ENCODE data around the gene ZNF609.
"Not testable (repeated sequence)": the region's sequence is repeated elsewhere in the genome, so short reads cannot be mapped to it uniquely, and the experiment has no call there.

The ZNF609 gene

DNA sequence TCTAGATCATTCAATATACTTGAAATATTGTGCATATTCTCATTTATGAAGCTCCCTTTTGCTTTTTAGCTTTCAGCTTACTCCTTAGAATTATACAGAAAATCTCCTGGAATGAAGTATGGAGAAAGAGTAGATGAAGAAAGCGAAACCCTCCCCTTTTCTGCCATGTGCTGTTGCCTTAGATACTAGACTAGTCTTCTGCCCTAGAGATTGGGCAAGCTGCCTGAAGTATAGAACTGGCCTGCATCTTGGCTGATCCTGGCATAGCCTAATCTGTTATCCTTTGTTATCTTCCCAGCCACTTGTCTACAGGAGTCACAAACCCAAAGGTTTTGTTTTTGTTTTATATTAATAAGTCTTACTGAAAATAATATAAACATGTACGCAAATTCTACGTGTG is 176.2 kb downstream of the ZNF609 start:
- Histone ChIP-seq H3K4me1 (ENCODE audit: control insufficient read depth, insufficient read depth, low read length, poor library complexity, severe bottlenecking) (peaks cover 27% of the 10 kb centered on the region), H3K9me3 (ENCODE audit: control insufficient read depth, low read length) (no peaks in the 10 kb centered on the region), H3K36me3 (ENCODE audit: control insufficient read depth, insufficient read depth, low read length) (peaks cover 19% of the 10 kb centered on the region), H3K27ac (ENCODE audit: low read depth, low read length, severe bottlenecking) (peak overlapping the region; percentile 97), H3K4me3 (ENCODE audit: extremely low read depth, insufficient read depth, low read length, poor library complexity, severe bottlenecking) (no peak overlapping the region)
- 100% methylated on average over 2 of the region's 3 CpGs for WGBS, 2 experiments (ENCODE audit: insufficient coverage in 2 of 2)

DNA sequence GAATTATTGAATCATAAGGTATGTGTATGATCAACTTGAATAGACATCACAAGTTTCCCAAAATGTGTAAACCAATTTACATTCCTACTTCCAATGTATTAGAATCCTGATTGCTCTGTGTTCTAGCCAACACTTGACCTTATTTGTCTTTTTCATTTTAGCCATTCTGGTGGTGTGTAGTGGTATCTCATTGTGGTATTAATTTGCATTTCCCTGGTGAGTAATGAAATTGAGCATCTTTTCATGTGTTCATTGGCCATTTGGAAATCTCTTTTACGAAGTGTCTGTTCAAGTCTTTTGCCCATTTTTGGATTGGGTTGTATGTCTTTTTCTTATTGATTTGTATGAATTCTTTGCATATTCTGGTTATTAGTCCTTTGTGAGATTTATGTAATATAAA is 177.0 kb downstream of the ZNF609 start:
- Histone ChIP-seq H3K27ac (ENCODE audit: low read depth, low read length, severe bottlenecking) (no peak overlapping the region), H3K36me3 (ENCODE audit: control insufficient read depth, insufficient read depth, low read length) (peaks cover 12% of the 10 kb centered on the region), H3K4me1 (ENCODE audit: control insufficient read depth, insufficient read depth, low read length, poor library complexity, severe bottlenecking) (peaks cover 27% of the 10 kb centered on the region), H3K4me3 (ENCODE audit: extremely low read depth, insufficient read depth, low read length, poor library complexity, severe bottlenecking) (no peak overlapping the region), H3K9me3 (ENCODE audit: control insufficient read depth, low read length) (no peaks in the 10 kb centered on the region)
- WGBS, 2 experiments (ENCODE audit: insufficient coverage in 2 of 2): no CpG with 5 or more reads among the region's 1 CpG

GRCh38 chr15:64639744-64640143 is 179.4 kb downstream of the ZNF609 start:
- not testable (repeated sequence) for H3K9me3 ChIP-seq (ENCODE audit: control insufficient read depth, low read length); H3K4me3 ChIP-seq (ENCODE audit: extremely low read depth, insufficient read depth, low read length, poor library complexity, severe bottlenecking); H3K27ac ChIP-seq (ENCODE audit: low read depth, low read length, severe bottlenecking); H3K36me3 ChIP-seq (ENCODE audit: control insufficient read depth, insufficient read depth, low read length)
- WGBS, 2 experiments (ENCODE audit: insufficient coverage in 2 of 2): no CpG with 5 or more reads among the region's 4 CpGs
- peaks cover 13% of the 10 kb centered on the region for H3K4me1 ChIP-seq (ENCODE audit: control insufficient read depth, insufficient read depth, low read length, poor library complexity, severe bottlenecking)

DNA sequence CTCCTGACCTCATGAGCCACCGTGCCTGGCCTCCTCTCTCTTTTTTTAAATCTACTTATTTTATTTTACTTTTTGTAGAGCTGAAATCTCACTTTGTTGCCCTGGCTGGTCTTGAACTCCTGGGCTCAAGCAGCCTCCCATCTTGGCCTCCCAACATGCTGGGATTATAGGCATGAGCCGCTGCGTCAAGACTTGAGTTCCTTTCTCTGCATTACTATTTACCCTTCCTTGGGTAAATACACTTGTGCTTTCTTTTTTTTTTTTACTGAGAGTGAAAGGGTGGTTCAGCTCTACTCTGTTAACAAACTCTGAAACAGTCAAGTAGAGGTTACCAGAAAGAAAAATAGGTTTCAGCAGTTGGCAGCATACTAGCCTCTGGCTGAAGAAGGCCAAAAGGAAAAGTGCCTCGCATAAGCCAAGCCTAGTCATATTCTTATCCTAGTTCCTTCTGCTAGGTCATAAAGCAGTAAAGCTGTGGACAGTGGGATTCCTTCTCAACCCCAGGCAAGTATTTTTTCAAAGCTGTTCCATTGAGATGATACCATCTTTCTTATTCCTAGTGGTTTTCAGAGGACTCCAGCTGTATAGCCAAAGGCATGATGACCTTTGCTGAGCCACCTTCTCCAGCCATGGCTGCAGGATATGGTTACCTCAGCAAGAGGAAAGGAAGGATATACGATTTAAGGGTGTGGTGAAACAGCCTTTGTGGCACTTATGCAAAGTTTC is 179.9 kb downstream of the ZNF609 start:
- Histone ChIP-seq H3K9me3 (ENCODE audit: control insufficient read depth, low read length) (no peaks in the 10 kb centered on the region), H3K4me1 (ENCODE audit: control insufficient read depth, insufficient read depth, low read length, poor library complexity, severe bottlenecking) (peaks cover 7% of the 10 kb centered on the region), H3K4me3 (ENCODE audit: extremely low read depth, insufficient read depth, low read length, poor library complexity, severe bottlenecking) (no peak overlapping the region), H3K27ac (ENCODE audit: low read depth, low read length, severe bottlenecking) (no peak overlapping the region), H3K36me3 (ENCODE audit: control insufficient read depth, insufficient read depth, low read length) (peaks cover 6% of the 10 kb centered on the region)
- 80% methylated on average over 1 to 2 of the region's 5 CpGs for WGBS, 2 experiments (ENCODE audit: insufficient coverage in 2 of 2)

- no peak overlapping the region for H3K4me3 ChIP-seq (ENCODE audit: extremely low read depth, insufficient read depth, low read length, poor library complexity, severe bottlenecking)
- WGBS, 2 experiments (ENCODE audit: insufficient coverage in 2 of 2): 100% methylated on average over 2 of the region's 3 CpGs
- no peaks in the 10 kb centered on the region for H3K4me1 ChIP-seq (ENCODE audit: control insufficient read depth, insufficient read depth, low read length, poor library complexity, severe bottlenecking)
- H3K9me3 ChIP-seq (ENCODE audit: control insufficient read depth, low read length): no peaks in the 10 kb centered on the region
- H3K27ac ChIP-seq (ENCODE audit: low read depth, low read length, severe bottlenecking): no peak overlapping the region
- no peaks in the 10 kb centered on the region for H3K36me3 ChIP-seq (ENCODE audit: control insufficient read depth, insufficient read depth, low read length)
These were observed 182.5 kb downstream of the ZNF609 start for GRCh38 chr15:64642875-64643274.

DNA sequence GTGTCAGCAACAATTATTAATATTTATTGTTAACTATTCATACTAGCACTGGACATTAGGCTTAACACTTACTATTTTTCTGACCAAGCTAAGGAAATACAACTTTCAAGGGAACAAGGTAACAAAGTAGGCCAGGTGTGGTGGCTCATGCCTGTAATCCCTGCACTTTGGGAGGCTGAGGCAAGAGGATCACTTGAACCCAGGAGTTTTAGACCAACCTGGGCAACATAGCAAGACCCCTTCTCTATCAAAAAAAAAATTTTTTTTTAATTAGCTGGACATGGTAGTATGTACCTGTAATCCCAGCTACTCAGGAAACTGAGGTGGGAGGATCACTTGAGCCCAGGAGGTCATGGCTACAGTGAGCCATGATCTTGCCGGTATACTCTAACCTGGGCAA is 183.3 kb downstream of the ZNF609 start:
- Histone ChIP-seq H3K4me3 (ENCODE audit: extremely low read depth, insufficient read depth, low read length, poor library complexity, severe bottlenecking) (no peak overlapping the region), H3K9me3 (ENCODE audit: control insufficient read depth, low read length) (no peaks in the 10 kb centered on the region), H3K36me3 (ENCODE audit: control insufficient read depth, insufficient read depth, low read length) (no peaks in the 10 kb centered on the region), H3K27ac (ENCODE audit: low read depth, low read length, severe bottlenecking) (no peak overlapping the region), H3K4me1 (ENCODE audit: control insufficient read depth, insufficient read depth, low read length, poor library complexity, severe bottlenecking) (no peaks in the 10 kb centered on the region)
- WGBS, 2 experiments (ENCODE audit: insufficient coverage in 2 of 2): no CpG with 5 or more reads among the region's 1 CpG

DNA sequence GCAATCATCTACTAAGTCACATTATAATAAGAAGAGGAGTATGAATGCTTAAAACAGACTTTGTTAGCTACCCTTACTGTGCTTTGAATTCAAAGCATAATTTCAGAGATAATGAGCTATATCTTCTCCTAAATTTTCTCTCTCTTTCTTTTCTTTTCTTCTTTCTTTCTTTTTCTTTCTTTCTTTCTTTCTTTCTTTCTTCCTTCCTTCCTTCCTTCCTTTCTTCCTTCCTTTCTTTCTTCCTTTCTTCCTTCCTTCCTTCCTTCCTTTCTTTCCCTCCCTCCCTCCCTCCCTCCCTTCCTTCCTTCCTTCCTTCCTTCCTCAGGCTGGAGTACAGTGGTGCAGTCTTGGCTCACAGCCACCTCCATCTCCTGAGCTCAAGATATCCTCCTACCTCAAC is 184.4 kb downstream of the ZNF609 start:
- not testable (repeated sequence) for H3K4me3 ChIP-seq (ENCODE audit: extremely low read depth, insufficient read depth, low read length, poor library complexity, severe bottlenecking); H3K4me1 ChIP-seq (ENCODE audit: control insufficient read depth, insufficient read depth, low read length, poor library complexity, severe bottlenecking); H3K27ac ChIP-seq (ENCODE audit: low read depth, low read length, severe bottlenecking); H3K9me3 ChIP-seq (ENCODE audit: control insufficient read depth, low read length); H3K36me3 ChIP-seq (ENCODE audit: control insufficient read depth, insufficient read depth, low read length)

DNA sequence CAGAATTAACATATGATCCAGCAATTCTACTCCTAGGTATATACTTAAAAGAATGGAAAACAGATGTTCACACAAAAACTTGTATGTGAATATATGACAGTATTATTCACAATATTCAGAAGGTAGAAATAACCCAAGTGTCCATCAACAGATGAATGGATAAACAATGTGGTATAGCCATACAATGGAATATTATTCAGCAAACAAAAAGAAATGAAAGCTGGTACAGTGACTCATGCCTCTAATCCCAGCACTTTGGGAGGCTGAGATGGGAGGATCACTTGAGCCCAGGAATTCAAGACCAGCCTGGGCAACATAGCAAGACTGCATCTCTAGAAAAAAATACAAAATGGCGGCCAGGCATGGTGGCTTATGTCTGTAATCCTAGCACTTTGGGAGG is 185.6 kb downstream of the ZNF609 start:
- 92% methylated on average over 1 of the region's 1 CpG; no CpG with 5 or more reads in 1 of the 2 experiments for WGBS, 2 experiments (ENCODE audit: insufficient coverage in 2 of 2)

DNA sequence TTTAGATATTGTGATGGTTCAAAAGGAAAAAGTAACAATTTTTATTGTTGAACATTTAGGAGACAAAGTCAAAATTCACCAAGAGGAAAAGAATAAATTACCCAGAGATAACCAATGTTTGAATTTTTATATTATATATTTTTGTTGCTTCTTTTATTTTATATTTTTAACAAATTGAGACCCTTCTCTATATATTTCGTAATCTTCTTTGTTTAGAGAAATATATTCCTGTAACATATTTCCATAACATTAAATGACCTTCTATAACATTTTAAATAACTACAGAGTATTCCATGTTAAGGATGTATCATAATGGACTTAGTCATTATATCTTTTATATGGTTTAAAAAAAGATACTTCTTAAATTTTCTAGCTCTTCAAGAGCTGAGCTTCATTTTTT is 187.0 kb downstream of the ZNF609 start:
- H3K4me3 ChIP-seq (ENCODE audit: extremely low read depth, insufficient read depth, low read length, poor library complexity, severe bottlenecking): no peak overlapping the region
- no peaks in the 10 kb centered on the region for H3K36me3 ChIP-seq (ENCODE audit: control insufficient read depth, insufficient read depth, low read length)
- no peaks in the 10 kb centered on the region for H3K9me3 ChIP-seq (ENCODE audit: control insufficient read depth, low read length)
- no peak overlapping the region for H3K27ac ChIP-seq (ENCODE audit: low read depth, low read length, severe bottlenecking)
- H3K4me1 ChIP-seq (ENCODE audit: control insufficient read depth, insufficient read depth, low read length, poor library complexity, severe bottlenecking): no peaks in the 10 kb centered on the region
- WGBS, 2 experiments (ENCODE audit: insufficient coverage in 2 of 2): no CpG with 5 or more reads among the region's 1 CpG

More for the DNA sequence above, 185.6 kb downstream of the ZNF609 start:
- no peak overlapping the region for H3K4me3 ChIP-seq (ENCODE audit: extremely low read depth, insufficient read depth, low read length, poor library complexity, severe bottlenecking)
- no peaks in the 10 kb centered on the region for H3K36me3 ChIP-seq (ENCODE audit: control insufficient read depth, insufficient read depth, low read length)
- H3K9me3 ChIP-seq (ENCODE audit: control insufficient read depth, low read length): no peaks in the 10 kb centered on the region
- no peak overlapping the region for H3K27ac ChIP-seq (ENCODE audit: low read depth, low read length, severe bottlenecking)
- no peaks in the 10 kb centered on the region for H3K4me1 ChIP-seq (ENCODE audit: control insufficient read depth, insufficient read depth, low read length, poor library complexity, severe bottlenecking)

DNA sequence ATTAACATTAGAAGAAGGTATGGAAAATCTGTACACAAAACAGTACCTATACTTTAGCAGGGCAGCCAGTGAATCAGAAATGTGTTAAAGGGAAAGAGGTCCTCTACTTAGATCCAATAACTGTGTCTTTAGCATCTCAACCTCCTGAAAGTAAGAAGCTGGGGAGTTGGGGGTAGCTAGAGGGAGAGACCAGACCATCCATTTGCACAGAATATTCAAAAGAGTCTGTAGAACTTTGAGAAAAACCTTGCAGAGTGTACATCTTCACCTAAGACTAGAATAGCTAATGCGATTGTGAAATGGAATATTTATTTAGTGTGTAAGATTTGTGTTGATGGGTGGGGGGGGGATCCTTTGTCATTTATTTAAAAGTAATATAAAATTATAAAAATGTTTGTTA is 190.2 kb downstream of the ZNF609 start:
- no peak overlapping the region for H3K27ac ChIP-seq (ENCODE audit: low read depth, low read length, severe bottlenecking)
- H3K4me1 ChIP-seq (ENCODE audit: control insufficient read depth, insufficient read depth, low read length, poor library complexity, severe bottlenecking): no peaks in the 10 kb centered on the region
- H3K36me3 ChIP-seq (ENCODE audit: control insufficient read depth, insufficient read depth, low read length): no peaks in the 10 kb centered on the region
- H3K4me3 ChIP-seq (ENCODE audit: extremely low read depth, insufficient read depth, low read length, poor library complexity, severe bottlenecking): no peak overlapping the region
- no peaks in the 10 kb centered on the region for H3K9me3 ChIP-seq (ENCODE audit: control insufficient read depth, low read length)
- WGBS, 2 experiments (ENCODE audit: insufficient coverage in 2 of 2): no CpG with 5 or more reads among the region's 1 CpG

GRCh38 chr15:64651601-64652191 is 191.3 kb downstream of the ZNF609 start:
- Histone ChIP-seq H3K4me3 (ENCODE audit: extremely low read depth, insufficient read depth, low read length, poor library complexity, severe bottlenecking) (no peak overlapping the region), H3K36me3 (ENCODE audit: control insufficient read depth, insufficient read depth, low read length) (peaks cover 2% of the 10 kb centered on the region), H3K4me1 (ENCODE audit: control insufficient read depth, insufficient read depth, low read length, poor library complexity, severe bottlenecking) (no peaks in the 10 kb centered on the region), H3K27ac (ENCODE audit: low read depth, low read length, severe bottlenecking) (peak overlapping the region; percentile 3), H3K9me3 (ENCODE audit: control insufficient read depth, low read length) (no peaks in the 10 kb centered on the region)
- WGBS, 2 experiments (ENCODE audit: insufficient coverage in 2 of 2): 60% methylated on average over 1 of the region's 4 CpGs; no CpG with 5 or more reads in 1 of the 2 experiments
